Chondrocyte (in vitro differentiated cells): Measurements from ENCODE around the gene KRT86. TPM values are rescaled to one million over a fixed set of nuclear protein-coding genes. Genes with fewer than 3 reads are reported as not detected.
A peak's percentile ranks its signal among the peaks of the same experiment; 100 is the strongest.

Experiments
- DNase-seq: peaks from one replicate; pipeline ENCODE4 v3.0.0; 2021; ENCODE audit warnings: mixed read lengths, low spot score
- H3K27ac Mint-ChIP-seq: one replicate; pipeline ENCODE4 v1.8.0; 2021; ENCODE audit warnings: mild to moderate bottlenecking, moderate library complexity, mixed read lengths; ENCODE audit not compliant: unreplicated experiment
- H3K27me3 Mint-ChIP-seq: 2 replicates; pipeline ENCODE4 v1.8.0; 2021; ENCODE audit warnings: low read depth, mixed read lengths
- H3K36me3 Mint-ChIP-seq: 2 replicates; pipeline ENCODE4 v1.8.0; 2021; ENCODE audit warnings: low read depth, mixed read lengths
- H3K4me1 Mint-ChIP-seq: 2 replicates; pipeline ENCODE4 v1.8.0; 2021; ENCODE audit warnings: low read depth, mild to moderate bottlenecking, mixed read lengths
- H3K4me3 Mint-ChIP-seq: one replicate; pipeline ENCODE4 v1.8.0; 2021; ENCODE audit warnings: mild to moderate bottlenecking, moderate library complexity, mixed read lengths; ENCODE audit not compliant: unreplicated experiment
- H3K9me3 Mint-ChIP-seq: 2 replicates; pipeline ENCODE4 v1.8.0; 2021; ENCODE audit warnings: low read depth, mixed read lengths
- total RNA-seq: library from RNA; stranded (reverse); gene quantifications from 3 replicates; pipeline ENCODE4 v1.2.1, GENCODE V29; 2021
- TF ChIP-seq, protein P1 (sequence below): fragments of 200-600 bp; sonication (generic); IDR thresholded peaks from 2 replicates; pipeline ENCODE4 v1.5.0; 2021; ENCODE audit warnings: antibody characterized with exemption, mild to moderate bottlenecking, moderate library complexity

KRT86 gene
- total RNA-seq, 1 donor from 2014 or later, result 0.67 TPM

DNA sequence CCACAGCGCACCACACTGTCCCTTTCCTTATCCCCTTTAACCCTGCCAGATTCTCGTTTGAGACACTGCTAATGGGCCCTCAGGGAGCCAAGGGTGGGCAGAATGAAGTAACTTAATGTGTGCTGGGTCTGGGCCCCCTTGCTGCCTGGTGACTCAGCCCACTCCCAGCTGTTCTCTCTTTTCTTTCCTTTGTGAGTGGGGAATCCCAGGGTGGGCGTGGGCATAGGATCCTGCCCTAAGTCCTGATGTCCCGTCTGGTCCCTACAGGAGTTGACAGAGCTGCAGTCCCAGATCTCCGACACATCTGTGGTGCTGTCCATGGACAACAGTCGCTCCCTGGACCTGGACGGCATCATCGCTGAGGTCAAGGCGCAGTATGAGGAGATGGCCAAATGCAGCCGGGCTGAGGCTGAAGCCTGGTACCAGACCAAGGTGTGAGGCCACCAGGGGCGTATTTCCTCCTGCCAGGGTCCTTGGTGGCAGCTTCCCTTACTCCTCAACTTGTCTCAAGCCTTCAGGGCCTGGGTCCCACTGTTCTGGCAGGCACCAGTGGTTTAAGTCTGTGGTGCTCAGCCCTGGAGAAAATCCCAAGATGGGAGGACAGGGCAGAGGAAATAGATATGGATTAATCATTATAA is 33.1 kb upstream of the KRT86 start:
- Mint-ChIP-seq H3K27me3 (no peaks in the 10 kb centered on the region), H3K27ac (no peak overlapping the region), H3K36me3 (no peaks in the 10 kb centered on the region), H3K4me3 (no peak overlapping the region), H3K4me1 (peaks cover 72% of the 10 kb centered on the region), H3K9me3 (no peaks in the 10 kb centered on the region)
- TF ChIP-seq, protein P1, sequence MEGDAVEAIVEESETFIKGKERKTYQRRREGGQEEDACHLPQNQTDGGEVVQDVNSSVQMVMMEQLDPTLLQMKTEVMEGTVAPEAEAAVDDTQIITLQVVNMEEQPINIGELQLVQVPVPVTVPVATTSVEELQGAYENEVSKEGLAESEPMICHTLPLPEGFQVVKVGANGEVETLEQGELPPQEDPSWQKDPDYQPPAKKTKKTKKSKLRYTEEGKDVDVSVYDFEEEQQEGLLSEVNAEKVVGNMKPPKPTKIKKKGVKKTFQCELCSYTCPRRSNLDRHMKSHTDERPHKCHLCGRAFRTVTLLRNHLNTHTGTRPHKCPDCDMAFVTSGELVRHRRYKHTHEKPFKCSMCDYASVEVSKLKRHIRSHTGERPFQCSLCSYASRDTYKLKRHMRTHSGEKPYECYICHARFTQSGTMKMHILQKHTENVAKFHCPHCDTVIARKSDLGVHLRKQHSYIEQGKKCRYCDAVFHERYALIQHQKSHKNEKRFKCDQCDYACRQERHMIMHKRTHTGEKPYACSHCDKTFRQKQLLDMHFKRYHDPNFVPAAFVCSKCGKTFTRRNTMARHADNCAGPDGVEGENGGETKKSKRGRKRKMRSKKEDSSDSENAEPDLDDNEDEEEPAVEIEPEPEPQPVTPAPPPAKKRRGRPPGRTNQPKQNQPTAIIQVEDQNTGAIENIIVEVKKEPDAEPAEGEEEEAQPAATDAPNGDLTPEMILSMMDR, result no peak
- DNase-seq, result no peak

DNA sequence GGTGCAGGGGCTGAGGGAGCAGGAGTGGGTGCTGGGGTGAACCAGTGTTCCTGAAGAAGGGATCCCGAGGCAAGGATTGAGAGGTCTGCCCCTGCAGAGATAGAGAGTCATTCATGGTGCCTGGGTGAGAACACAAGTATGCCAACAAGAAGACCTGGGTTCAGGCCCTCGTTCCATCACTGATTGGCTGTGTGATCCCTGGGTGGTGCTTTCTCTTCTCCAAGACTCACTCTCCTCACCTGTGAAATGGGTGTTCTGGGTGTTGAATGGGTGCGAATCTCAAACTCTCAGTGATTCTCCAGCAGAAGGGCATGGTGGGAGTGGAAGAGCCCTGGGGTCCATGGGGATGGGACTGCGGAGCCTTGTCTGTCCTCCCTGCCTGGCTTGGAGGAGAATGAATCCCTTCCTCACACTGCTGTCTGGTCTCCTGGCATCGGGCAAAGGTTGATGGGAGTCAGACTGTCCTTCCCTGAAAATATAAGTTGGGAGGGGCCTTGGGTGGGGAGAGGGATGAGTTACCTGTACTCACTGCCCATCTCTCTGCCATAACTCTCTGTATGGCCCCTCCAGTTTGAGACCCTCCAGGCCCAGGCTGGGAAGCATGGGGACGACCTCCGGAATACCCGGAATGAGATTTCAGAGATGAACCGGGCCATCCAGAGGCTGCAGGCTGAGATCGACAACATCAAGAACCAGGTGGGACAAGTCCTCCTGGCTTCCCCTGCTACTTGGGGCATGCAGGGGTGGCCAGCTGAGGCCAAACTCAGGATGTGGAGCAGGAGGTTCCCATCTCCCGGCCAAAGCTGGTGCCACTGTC is 31.8 kb upstream of the KRT86 start:
- Mint-ChIP-seq H3K27ac (no peak overlapping the region), H3K9me3 (no peaks in the 10 kb centered on the region), H3K36me3 (no peaks in the 10 kb centered on the region), H3K4me3 (no peak overlapping the region), H3K27me3 (no peaks in the 10 kb centered on the region), H3K4me1 (peaks cover 76% of the 10 kb centered on the region)
- TF ChIP-seq, protein P1, result no peak
- DNase-seq, result no peak

GRCh38 chr12:52243259-52243855 is 31.1 kb upstream of the KRT86 start:
- Mint-ChIP-seq H3K4me1 (peaks cover 76% of the 10 kb centered on the region), H3K27me3 (no peaks in the 10 kb centered on the region)

DNA sequence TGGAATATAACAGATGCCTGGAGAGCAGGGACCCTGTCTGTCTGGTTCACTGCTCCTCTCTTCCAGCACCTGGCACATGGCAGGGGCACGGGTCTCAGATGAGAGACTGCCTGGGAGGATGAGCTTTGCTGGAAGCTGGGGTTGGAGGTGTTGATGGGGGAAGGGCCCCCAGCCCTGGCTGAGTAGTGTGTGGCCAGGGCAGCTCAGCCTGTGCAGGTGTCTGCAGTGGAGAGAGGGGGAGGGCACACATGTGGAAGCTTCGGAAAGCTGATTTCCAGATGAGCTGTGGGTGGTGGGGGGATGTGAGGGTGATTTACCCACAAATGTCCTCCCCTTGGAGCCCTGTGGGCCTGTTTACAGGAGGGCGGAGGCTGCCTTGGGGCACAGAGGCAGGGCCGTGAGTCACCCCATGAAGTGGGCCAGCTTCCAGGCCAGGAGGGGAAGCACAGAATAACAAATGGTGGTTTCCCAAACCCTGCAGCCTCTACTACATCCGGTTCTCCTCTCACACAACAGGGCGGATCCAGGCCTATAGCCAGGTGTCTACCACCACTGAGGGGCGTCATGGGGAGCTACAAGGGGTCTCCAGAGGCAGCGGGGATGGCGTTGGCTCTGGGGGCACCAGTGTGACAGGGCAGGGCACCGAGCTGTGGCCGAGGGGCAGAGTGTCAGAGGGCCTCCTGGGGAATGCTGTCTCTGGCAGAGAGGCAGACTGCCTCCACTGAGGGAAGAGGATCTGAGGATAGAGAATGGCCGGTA is 30.4 kb upstream of the KRT86 start:
- Mint-ChIP-seq H3K9me3 (no peaks in the 10 kb centered on the region), H3K36me3 (no peaks in the 10 kb centered on the region), H3K27ac (peak overlapping the region; percentile 93), H3K4me1 (peaks cover 80% of the 10 kb centered on the region), H3K4me3 (peak overlapping the region; percentile 35), H3K27me3 (no peaks in the 10 kb centered on the region)
- TF ChIP-seq, protein P1, result no peak
- no peak for DNase-seq

More at GRCh38 chr12:52243259-52243855, 31.1 kb upstream of the KRT86 start:
- TF ChIP-seq, protein P1, result no peak
- no peak for DNase-seq
- Mint-ChIP-seq H3K9me3 (no peaks in the 10 kb centered on the region), H3K4me3 (no peak overlapping the region), H3K36me3 (no peaks in the 10 kb centered on the region), H3K27ac (peak overlapping the region; percentile 93)

- peaks cover 82% of the 10 kb centered on the region for H3K4me1 Mint-ChIP-seq
- no peaks in the 10 kb centered on the region for H3K9me3 Mint-ChIP-seq
- H3K36me3 Mint-ChIP-seq, result no peaks in the 10 kb centered on the region
Measured at GRCh38 chr12:52244615-52244994, 29.8 kb upstream of the KRT86 start.

More at GRCh38 chr12:52244615-52244994, 29.8 kb upstream of the KRT86 start:
- Mint-ChIP-seq H3K4me3 (peak overlapping the region; percentile 35), H3K27ac (peak overlapping the region; percentile 93), H3K27me3 (no peaks in the 10 kb centered on the region)
- TF ChIP-seq, protein P1, result no peak
- DNase-seq, result no peak
